ENCODE data around the gene PVALB. TPM values are rescaled to one million over a fixed set of nuclear protein-coding genes. Genes with fewer than 3 reads are reported as not detected.

The PVALB gene
- total and polyA plus RNA-seq, 4 donors: 0.73 to 3.0 (median 2.4) TPM; not detected in 1

DNA sequence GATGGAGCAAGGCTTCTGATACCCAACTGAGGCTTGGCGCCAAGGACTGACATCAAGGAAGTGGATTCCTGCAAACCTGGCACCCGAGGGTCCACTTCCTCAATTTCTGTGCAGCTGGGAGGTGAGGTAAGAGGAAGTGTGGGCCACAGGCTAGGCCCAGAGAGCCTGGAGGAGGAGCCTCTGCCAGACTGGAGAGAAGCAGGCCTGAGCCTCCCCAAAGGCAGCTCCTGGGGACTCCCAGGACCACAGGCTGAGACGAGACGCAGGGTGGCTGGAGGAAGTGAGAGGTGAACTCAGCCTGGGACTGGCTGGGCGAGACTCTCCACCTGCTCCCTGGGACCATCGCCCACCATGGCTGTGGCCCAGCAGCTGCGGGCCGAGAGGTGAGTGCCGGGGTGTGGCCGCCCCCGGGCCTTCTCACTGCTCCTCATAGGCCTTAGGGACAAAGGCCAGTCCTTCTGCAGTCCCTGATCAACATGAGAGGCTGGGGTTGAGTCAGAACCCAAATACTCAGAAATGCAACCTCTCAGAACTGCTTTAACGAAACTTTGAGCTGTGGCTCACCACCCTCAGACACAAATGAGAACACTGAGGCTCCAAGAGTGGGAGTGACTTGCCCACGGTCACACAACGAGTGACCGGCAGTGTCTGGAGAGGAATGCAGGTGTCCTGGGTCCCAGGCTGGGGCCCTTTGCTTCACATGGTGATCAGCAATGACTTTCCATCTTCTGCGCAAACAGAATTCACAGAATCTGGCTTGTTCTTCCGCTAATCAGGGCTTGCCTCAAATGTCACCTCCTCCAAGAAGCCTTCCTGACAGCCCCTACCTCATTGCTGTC, 44.2 kb upstream of the PVALB start, which contains the start of gene NCF4:
Gene NCF4, plus strand, starts transcription at position 186 of the 839 bp plus-strand sequence. Its CDS starts 166 bp downstream, at position 352.
- Histone ChIP-seq H3K4me3 (no peak within 1 kb of the TSS), H3K4me1 (ENCODE audit: control insufficient read depth in 5 of 5, insufficient read depth in 5 of 5, low read length in 5 of 5) (peaks cover 0 to 2% (median 0%) of the 10 kb centered on the region in 5 donors), H3K36me3 (ENCODE audit: control insufficient read depth in 4 of 4, insufficient read depth in 4 of 4, low read length in 4 of 4) (no peaks in the 10 kb centered on the region), H3K9ac (ENCODE audit: insufficient read depth in 1 of 2, low read length in 2 of 2) (no peak within 1 kb of the TSS), H3K27ac (ENCODE audit: low read depth in 1 of 2, low read length in 1 of 2) (peak within 1 kb of the TSS in 1 of 2 donors; percentile 87), H3K27me3 (ENCODE audit: control insufficient read depth in 3 of 3, insufficient read depth in 3 of 3, low read length in 2 of 3) (peaks cover 0 to 4% (median 0%) of the 10 kb centered on the region in 3 donors), H3K9me3 (ENCODE audit: control insufficient read depth in 4 of 4, insufficient read depth in 3 of 4, low read length in 3 of 4) (no peaks in the 10 kb centered on the region)
- WGBS, 2 donors: 39 to 48% methylated on average over 17 of the region's 17 CpGs
- peak; percentile 19 to 40 (median 32) for DNase-seq
- peak; percentile 65 for ATAC-seq (ENCODE audit: insufficient read depth, low FRiP score)
- TF ChIP-seq, protein P1, sequence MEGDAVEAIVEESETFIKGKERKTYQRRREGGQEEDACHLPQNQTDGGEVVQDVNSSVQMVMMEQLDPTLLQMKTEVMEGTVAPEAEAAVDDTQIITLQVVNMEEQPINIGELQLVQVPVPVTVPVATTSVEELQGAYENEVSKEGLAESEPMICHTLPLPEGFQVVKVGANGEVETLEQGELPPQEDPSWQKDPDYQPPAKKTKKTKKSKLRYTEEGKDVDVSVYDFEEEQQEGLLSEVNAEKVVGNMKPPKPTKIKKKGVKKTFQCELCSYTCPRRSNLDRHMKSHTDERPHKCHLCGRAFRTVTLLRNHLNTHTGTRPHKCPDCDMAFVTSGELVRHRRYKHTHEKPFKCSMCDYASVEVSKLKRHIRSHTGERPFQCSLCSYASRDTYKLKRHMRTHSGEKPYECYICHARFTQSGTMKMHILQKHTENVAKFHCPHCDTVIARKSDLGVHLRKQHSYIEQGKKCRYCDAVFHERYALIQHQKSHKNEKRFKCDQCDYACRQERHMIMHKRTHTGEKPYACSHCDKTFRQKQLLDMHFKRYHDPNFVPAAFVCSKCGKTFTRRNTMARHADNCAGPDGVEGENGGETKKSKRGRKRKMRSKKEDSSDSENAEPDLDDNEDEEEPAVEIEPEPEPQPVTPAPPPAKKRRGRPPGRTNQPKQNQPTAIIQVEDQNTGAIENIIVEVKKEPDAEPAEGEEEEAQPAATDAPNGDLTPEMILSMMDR (IDR thresholded peaks at IDR 0.05; ENCODE audit: control extremely low read depth, extremely low read depth): no peak

DNA sequence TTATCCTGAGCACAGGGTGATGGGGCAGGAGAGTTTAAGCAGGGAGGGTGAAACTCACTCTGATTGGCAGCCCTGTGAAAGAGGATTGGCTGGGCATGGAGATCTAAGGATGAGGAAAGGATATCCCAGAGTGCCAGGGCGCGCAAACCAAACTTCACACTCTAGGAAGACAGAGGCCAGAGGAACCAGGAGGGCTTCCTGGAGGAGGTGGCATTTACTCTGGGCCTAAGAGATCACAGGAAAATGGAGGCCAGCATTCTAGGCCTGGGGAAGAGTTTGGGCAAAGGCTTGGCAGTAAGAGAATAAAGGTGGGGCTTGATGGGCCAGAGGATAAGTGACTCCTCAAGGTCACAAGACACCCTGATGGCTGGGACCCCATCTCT, 43.6 kb upstream of the PVALB start:
- DNase-seq (no peak), ATAC-seq (ENCODE audit: insufficient read depth, low FRiP score) (no peak)
- Histone ChIP-seq H3K4me1 (ENCODE audit: control insufficient read depth in 5 of 5, insufficient read depth in 5 of 5, low read length in 5 of 5) (peaks cover 0 to 4% (median 0%) of the 10 kb centered on the region in 5 donors), H3K27me3 (ENCODE audit: control insufficient read depth in 3 of 3, insufficient read depth in 3 of 3, low read length in 2 of 3) (peaks cover 0 to 6% (median 0%) of the 10 kb centered on the region in 3 donors), H3K36me3 (ENCODE audit: control insufficient read depth in 4 of 4, insufficient read depth in 4 of 4, low read length in 4 of 4) (no peaks in the 10 kb centered on the region), H3K9ac (ENCODE audit: insufficient read depth in 1 of 2, low read length in 2 of 2) (no peak overlapping the region), H3K4me3 (no peak overlapping the region), H3K27ac (ENCODE audit: low read depth in 1 of 2, low read length in 1 of 2) (peak overlapping the region in 1 of 2 donors; percentile 61), H3K9me3 (ENCODE audit: control insufficient read depth in 4 of 4, insufficient read depth in 3 of 4, low read length in 3 of 4) (no peaks in the 10 kb centered on the region)
- TF ChIP-seq, protein P1 (IDR thresholded peaks at IDR 0.05; ENCODE audit: control extremely low read depth, extremely low read depth): no peak
- 80 to 97% methylated on average over 2 of the region's 2 CpGs for WGBS, 2 donors

DNA sequence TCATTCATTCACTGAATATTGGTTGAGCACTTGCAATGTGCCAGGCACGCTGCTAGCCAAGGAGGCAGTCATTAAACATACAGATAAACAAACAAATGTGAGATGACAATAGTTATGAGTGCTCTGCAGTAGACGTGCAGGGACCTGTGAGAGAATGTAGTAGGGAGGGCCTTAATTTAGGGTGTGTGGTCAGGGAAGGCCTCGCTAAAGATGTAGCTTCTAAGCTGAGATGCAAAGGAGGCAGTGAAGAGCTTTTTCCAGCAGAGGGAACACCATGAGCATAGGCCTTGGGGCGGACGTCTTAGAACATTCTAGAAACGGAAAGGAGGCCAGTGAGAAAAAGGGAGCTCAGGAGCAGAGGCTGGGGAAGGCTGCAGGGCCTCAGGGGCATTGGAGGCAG, 43.2 kb upstream of the PVALB start:
- WGBS, 2 donors: 62 to 76% methylated on average over 6 of the region's 6 CpGs
- Histone ChIP-seq H3K9ac (ENCODE audit: insufficient read depth in 1 of 2, low read length in 2 of 2) (no peak overlapping the region), H3K4me1 (ENCODE audit: control insufficient read depth in 5 of 5, insufficient read depth in 5 of 5, low read length in 5 of 5) (peaks cover 0 to 4% (median 0%) of the 10 kb centered on the region in 5 donors), H3K9me3 (ENCODE audit: control insufficient read depth in 4 of 4, insufficient read depth in 3 of 4, low read length in 3 of 4) (no peaks in the 10 kb centered on the region), H3K36me3 (ENCODE audit: control insufficient read depth in 4 of 4, insufficient read depth in 4 of 4, low read length in 4 of 4) (no peaks in the 10 kb centered on the region), H3K4me3 (no peak overlapping the region), H3K27ac (ENCODE audit: low read depth in 1 of 2, low read length in 1 of 2) (peak overlapping the region in 1 of 2 donors; percentile 61), H3K27me3 (ENCODE audit: control insufficient read depth in 3 of 3, insufficient read depth in 3 of 3, low read length in 2 of 3) (peaks cover 0 to 10% (median 0%) of the 10 kb centered on the region in 3 donors)
- no peak for DNase-seq
- TF ChIP-seq, protein P1 (IDR thresholded peaks at IDR 0.05; ENCODE audit: control extremely low read depth, extremely low read depth): no peak
- ATAC-seq (ENCODE audit: insufficient read depth, low FRiP score): no peak
